IMR-90 (cell line): ENCODE data around the gene TREH. TPM values are rescaled to one million over a fixed set of nuclear protein-coding genes. Genes with fewer than 3 reads are reported as not detected.

Experiments
- ATAC-seq: fragments of 200-7000 bp; cut with Tn5 transposase; 2 replicates; pipeline ENCODE4 v1.9.1; 2020; ENCODE audit warnings: low read depth, mild to moderate bottlenecking, moderate library complexity
- BruUV-seq: library from RNA; stranded (reverse); fragments of 400-500 nt; replicated peaks from 2 replicates; lab custom pipeline; 2021; lab: Mats Ljungman, UMichigan
- CTCF ChIA-PET: fragments of 300-600 bp; formaldehyde crosslinking; extraction: SDS; loops from one replicate; lab custom pipeline; 2021; ENCODE audit warnings: antibody characterized with exemption; lab: Yijun Ruan, JAX
- POLR2A ChIA-PET: fragments of 300-600 bp; sonication (Branson Sonifier 250); formaldehyde crosslinking; loops from one replicate; lab custom pipeline; 2022; ENCODE audit warnings: antibody characterized with exemption; ENCODE audit not compliant: unreplicated experiment; lab: Charles Lee
- DNase-seq: peaks from one replicate; pipeline ENCODE4 v3.0.0; 2013
- H2AFZ ChIP-seq: replicated peaks from 2 replicates; pipeline ENCODE3; 2013; ENCODE audit warnings: low read length, mild to moderate bottlenecking; ENCODE audit not compliant: poor library complexity
- H2AK5ac ChIP-seq: 2 replicates; pipeline ENCODE4 v1.6.1; 2013; ENCODE audit warnings: low read depth, low read length, inconsistent platforms
- H2AK9ac ChIP-seq: replicated peaks from 2 replicates; pipeline ENCODE3; 2013; ENCODE audit warnings: mild to moderate bottlenecking, low read depth, low read length, moderate library complexity; ENCODE audit not compliant: poor library complexity
- H2BK120ac ChIP-seq: 2 replicates; pipeline ENCODE4 v1.6.1; 2013; ENCODE audit warnings: low read depth, low read length, inconsistent platforms
- H2BK15ac ChIP-seq: 3 replicates; pipeline ENCODE4 v1.6.1; 2013; ENCODE audit warnings: low read depth, low read length, inconsistent platforms
- H2BK20ac ChIP-seq: 2 replicates; pipeline ENCODE4 v1.6.1; 2013; ENCODE audit warnings: low read depth, mild to moderate bottlenecking, inconsistent platforms, low read length, moderate library complexity
- H2BK5ac ChIP-seq: 2 replicates; pipeline ENCODE4 v1.6.1; 2013; ENCODE audit warnings: mild to moderate bottlenecking, low read depth, low read length, inconsistent platforms; ENCODE audit not compliant: poor library complexity, severe bottlenecking
- H3K14ac ChIP-seq: replicated peaks from 2 replicates; pipeline ENCODE4 v1.6.1; 2013; ENCODE audit warnings: low read depth, low read length, inconsistent platforms
- H3K18ac ChIP-seq: 2 replicates; pipeline ENCODE4 v1.6.1; 2013; ENCODE audit warnings: low read depth, low read length, control low read depth
- H3K23ac ChIP-seq: 2 replicates; pipeline ENCODE4 v1.6.1; 2013; ENCODE audit warnings: low read depth, low read length, inconsistent platforms
- H3K27ac ChIP-seq: 2 replicates; pipeline ENCODE4 v1.5.1; 2013; ENCODE audit warnings: mild to moderate bottlenecking, control low read depth, low read length; ENCODE audit not compliant: insufficient read depth
- H3K27me3 ChIP-seq: 2 replicates; pipeline ENCODE4 v1.6.1; 2013; ENCODE audit warnings: low read length; ENCODE audit not compliant: control insufficient read depth, insufficient read depth
- H3K36me3 ChIP-seq: 2 replicates; pipeline ENCODE4 v1.6.1; 2013; ENCODE audit warnings: low read length, mixed read lengths; ENCODE audit not compliant: control insufficient read depth, insufficient read depth
- H3K4ac ChIP-seq: 2 replicates; pipeline ENCODE4 v1.6.1; 2013; ENCODE audit warnings: low read depth, low read length, inconsistent platforms
- H3K4me1 ChIP-seq: 2 replicates; pipeline ENCODE4 v1.6.1; 2013; ENCODE audit warnings: low read length, mixed read lengths; ENCODE audit not compliant: control insufficient read depth, insufficient read depth
- H3K4me2 ChIP-seq: 2 replicates; pipeline ENCODE4 v1.6.1; 2013; ENCODE audit warnings: low read depth, mild to moderate bottlenecking, control low read depth, low read length, moderate library complexity
- H3K4me3 ChIP-seq: 2 replicates; pipeline ENCODE4 v1.5.1; 2013; ENCODE audit warnings: low read depth, mild to moderate bottlenecking, control low read depth, low read length, moderate library complexity; ENCODE audit not compliant: insufficient read depth
- H3K56ac ChIP-seq: 2 replicates; pipeline ENCODE4 v1.6.1; 2013; ENCODE audit warnings: low read length, inconsistent platforms; ENCODE audit not compliant: insufficient read depth; ENCODE audit errors: extremely low read depth
- H3K79me1 ChIP-seq, 2 experiments: 2 replicates each; pipeline ENCODE4 v1.6.1; 2013; ENCODE audit warnings: low read length in 2 of 2, inconsistent platforms in 1 of 2, low read depth in 1 of 2
- H3K9ac ChIP-seq: 2 replicates; pipeline ENCODE4 v1.6.1; 2013; ENCODE audit warnings: low read depth, low read length, control low read depth
- H3K9me1 ChIP-seq: 2 replicates; pipeline ENCODE4 v1.6.1; 2013; ENCODE audit warnings: low read length, inconsistent platforms; ENCODE audit not compliant: insufficient read depth
- H3K9me3 ChIP-seq: 2 replicates; pipeline ENCODE4 v1.6.1; 2013; ENCODE audit warnings: low read length; ENCODE audit not compliant: control insufficient read depth, insufficient read depth
- H4K20me1 ChIP-seq: 2 replicates; pipeline ENCODE4 v1.6.1; 2013; ENCODE audit warnings: low read length, inconsistent platforms; ENCODE audit not compliant: insufficient read depth
- H4K5ac ChIP-seq: 2 replicates; pipeline ENCODE4 v1.6.1; 2013; ENCODE audit warnings: mild to moderate bottlenecking, low read depth, low read length, control low read depth
- H4K8ac ChIP-seq, 2 experiments: 2 replicates each; pipeline ENCODE4 v1.6.1; 2013; ENCODE audit warnings: low read depth in 2 of 2, low read length in 2 of 2, control low read depth in 1 of 2, inconsistent platforms in 1 of 2
- H4K91ac ChIP-seq: 2 replicates; pipeline ENCODE4 v1.6.1; 2013; ENCODE audit warnings: low read depth, low read length, inconsistent platforms; ENCODE audit not compliant: insufficient read depth
- BHLHE40 ChIP-seq: fragments of 150-350 bp; IDR thresholded peaks from 2 replicates; pipeline ENCODE4 v1.6.1; 2016; ENCODE audit warnings: mild to moderate bottlenecking, low read depth, low read length
- CEBPB ChIP-seq: IDR thresholded peaks from 2 replicates; pipeline ENCODE4 v1.6.1; 2012; ENCODE audit warnings: low read depth, low read length, improper control_type of control experiment
- CHD1 ChIP-seq: IDR thresholded peaks from 2 replicates; pipeline ENCODE4 v1.6.1; 2012; ENCODE audit warnings: low read depth, low read length, improper control_type of control experiment
- FOS ChIP-seq: fragments of 150-350 bp; IDR thresholded peaks from 2 replicates; pipeline ENCODE4 v1.6.1; 2016; ENCODE audit warnings: low read depth, low read length
- MAFK ChIP-seq: IDR thresholded peaks from 2 replicates; pipeline ENCODE4 v1.6.1; 2012; ENCODE audit warnings: low read depth, low read length, improper control_type of control experiment
- MXI1 ChIP-seq: IDR thresholded peaks from 2 replicates; pipeline ENCODE4 v1.6.1; 2012; ENCODE audit warnings: low read depth, mild to moderate bottlenecking, low read length, moderate library complexity, borderline replicate concordance
- POLR2A ChIP-seq: IDR thresholded peaks from 2 replicates; pipeline ENCODE4 v1.6.1; 2012; ENCODE audit warnings: mild to moderate bottlenecking, low read depth, low read length
- RAD21 ChIP-seq: IDR thresholded peaks from 2 replicates; pipeline ENCODE4 v1.6.1; 2012; ENCODE audit warnings: low read length, improper control_type of control experiment
- RCOR1 ChIP-seq: IDR thresholded peaks from 2 replicates; pipeline ENCODE4 v1.6.1; 2012; ENCODE audit warnings: mild to moderate bottlenecking, low read length, improper control_type of control experiment; ENCODE audit not compliant: insufficient replicate concordance
- RFX5 ChIP-seq: IDR thresholded peaks from 2 replicates; pipeline ENCODE4 v1.8.0; 2012; ENCODE audit warnings: low read depth, mild to moderate bottlenecking, low read length, moderate library complexity
- USF2 ChIP-seq: fragments of 150-350 bp; IDR thresholded peaks from 2 replicates; pipeline ENCODE4 v1.6.1; 2017; ENCODE audit warnings: mild to moderate bottlenecking, antibody characterized with exemption, low read length, low read depth
- WGBS, 2 experiments: methylation state at CpG; one replicate each; pipeline versions ENCODE4 v1.1.5 to v1.1.7; 2013; ENCODE audit warnings: missing lambda C conversion rate in 2 of 2; ENCODE audit not compliant: insufficient read length in 1 of 2; ENCODE audit errors: extremely low coverage in 2 of 2; 5-methylcytosine and 5-hydroxymethylcytosine counted together
- dilution Hi-C: fragments of 300-500 bp; cut with HindIII; formaldehyde crosslinking; loops from one replicate; pipeline ENCODE4 v1.14.3; 2018; ENCODE audit warnings: low sequenced_read_pairs; ENCODE audit not compliant: unreplicated experiment
- in situ Hi-C: fragments of 300-500 bp; cut with MboI; formaldehyde crosslinking; loops from 3 replicates; pipeline ENCODE4 v1.14.3; 2019; ENCODE audit warnings: low sequenced_read_pairs, inconsistent platforms, mixed read lengths
- intact Hi-C: fragments of 100-400 bp; cut with micrococcal nuclease; formaldehyde crosslinking; loops from 2 replicates; pipeline ENCODE4 v1.10.0; 2022
- polyA plus RNA-seq, 3 experiments: library from polyadenylated mRNA; depleted of rRNA; stranded (reverse); fragments of >200 nt; gene quantifications; 2 replicates each; pipeline ENCODE4 v1.2.3, GENCODE V29; 2012; ENCODE audit warnings: low replicate concordance in 1 of 3
- total RNA-seq: library from RNA; depleted of rRNA; stranded (reverse); fragments of >200 nt; gene quantifications from 2 replicates; pipeline ENCODE4 v1.2.3, GENCODE V29; 2012
- TF ChIP-seq, protein P1 (sequence below): conservative IDR thresholded peaks from 2 replicates; pipeline ENCODE4 v1.5.1; 2012; ENCODE audit warnings: mild to moderate bottlenecking, low read depth, low read length, improper control_type of control experiment

TREH gene
- total and polyA plus RNA-seq, 2 of the 4 experiments (the other 2 are of a cell fraction) = not detected

- no peak overlapping the region for H3K56ac ChIP-seq
- ATAC-seq (no peak), DNase-seq (no peak)
- peaks cover 5% of the 10 kb centered on the region for H3K4me1 ChIP-seq
- H2AK9ac ChIP-seq = no peak overlapping the region
- POLR2A ChIA-PET = no interaction called here
- TF ChIP-seq RFX5 = no peak
- TF ChIP-seq, protein P1, sequence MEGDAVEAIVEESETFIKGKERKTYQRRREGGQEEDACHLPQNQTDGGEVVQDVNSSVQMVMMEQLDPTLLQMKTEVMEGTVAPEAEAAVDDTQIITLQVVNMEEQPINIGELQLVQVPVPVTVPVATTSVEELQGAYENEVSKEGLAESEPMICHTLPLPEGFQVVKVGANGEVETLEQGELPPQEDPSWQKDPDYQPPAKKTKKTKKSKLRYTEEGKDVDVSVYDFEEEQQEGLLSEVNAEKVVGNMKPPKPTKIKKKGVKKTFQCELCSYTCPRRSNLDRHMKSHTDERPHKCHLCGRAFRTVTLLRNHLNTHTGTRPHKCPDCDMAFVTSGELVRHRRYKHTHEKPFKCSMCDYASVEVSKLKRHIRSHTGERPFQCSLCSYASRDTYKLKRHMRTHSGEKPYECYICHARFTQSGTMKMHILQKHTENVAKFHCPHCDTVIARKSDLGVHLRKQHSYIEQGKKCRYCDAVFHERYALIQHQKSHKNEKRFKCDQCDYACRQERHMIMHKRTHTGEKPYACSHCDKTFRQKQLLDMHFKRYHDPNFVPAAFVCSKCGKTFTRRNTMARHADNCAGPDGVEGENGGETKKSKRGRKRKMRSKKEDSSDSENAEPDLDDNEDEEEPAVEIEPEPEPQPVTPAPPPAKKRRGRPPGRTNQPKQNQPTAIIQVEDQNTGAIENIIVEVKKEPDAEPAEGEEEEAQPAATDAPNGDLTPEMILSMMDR = no peak
- no peak for TF ChIP-seq FOS
- no peak for TF ChIP-seq CEBPB
- no peak for TF ChIP-seq MAFK
- no peak for TF ChIP-seq RAD21
- TF ChIP-seq RCOR1 = no peak
- no peak for TF ChIP-seq MXI1
- no peak for TF ChIP-seq CHD1
- TF ChIP-seq POLR2A = no peak
- TF ChIP-seq BHLHE40 = no peak
- TF ChIP-seq USF2 = no peak
- H2AFZ ChIP-seq = no peak overlapping the region
- no peak overlapping the region for H2BK5ac ChIP-seq
- no peak overlapping the region for H2AK5ac ChIP-seq
- H4K8ac ChIP-seq = no peak overlapping the region
- H3K9me3 ChIP-seq = peaks cover 4% of the 10 kb centered on the region; the same call in 1 of the 2 replicates
- no peaks in the 10 kb centered on the region for H3K27me3 ChIP-seq
- 65% methylated on average over 2 of the region's 8 CpGs; no CpG with 5 or more reads in 1 of the 2 experiments for WGBS, 2 experiments
- CTCF ChIA-PET = no interaction called here
- no peak overlapping the region for H3K27ac ChIP-seq
- H3K9ac ChIP-seq = no peak overlapping the region
- H3K14ac ChIP-seq = no peak overlapping the region
- no peak overlapping the region for H3K4me3 ChIP-seq
- H2BK20ac ChIP-seq = no peak overlapping the region
- no TSS peak for BruUV-seq
- dilution Hi-C loops (no loop called here), in situ Hi-C loops (no loop called here), intact Hi-C loops (no loop called here)
- H3K9me1 ChIP-seq = peaks cover 4% of the 10 kb centered on the region; the same call in 1 of the 2 replicates
- H2BK15ac ChIP-seq = no peak overlapping the region
- no peak overlapping the region for H3K23ac ChIP-seq
- no peaks in the 10 kb centered on the region for H3K79me1 ChIP-seq
- no peak overlapping the region for H4K5ac ChIP-seq
- no peak overlapping the region for H3K4me2 ChIP-seq
- no peak overlapping the region for H3K4ac ChIP-seq
- H2BK120ac ChIP-seq = no peak overlapping the region
- H4K91ac ChIP-seq = no peak overlapping the region
- no peaks in the 10 kb centered on the region for H4K20me1 ChIP-seq
- H3K36me3 ChIP-seq = no peaks in the 10 kb centered on the region
- no peak overlapping the region for H3K18ac ChIP-seq
Measured at GRCh38 chr11:118697346-118697745, 17.9 kb upstream of the TREH start.
